SIG-M5 treated with dmso at 0.1 percent for 504 hours (cell line): ENCODE results near the gene IL13.
A peak's percentile ranks its signal among the peaks of the same experiment; 100 is the strongest.

Experiments
- DNase-seq: peaks from one replicate; lab custom pipeline; 2025; ENCODE audit not compliant: unreplicated experiment; lab: John Stamatoyannopoulos, UW

IL13 gene

DNA sequence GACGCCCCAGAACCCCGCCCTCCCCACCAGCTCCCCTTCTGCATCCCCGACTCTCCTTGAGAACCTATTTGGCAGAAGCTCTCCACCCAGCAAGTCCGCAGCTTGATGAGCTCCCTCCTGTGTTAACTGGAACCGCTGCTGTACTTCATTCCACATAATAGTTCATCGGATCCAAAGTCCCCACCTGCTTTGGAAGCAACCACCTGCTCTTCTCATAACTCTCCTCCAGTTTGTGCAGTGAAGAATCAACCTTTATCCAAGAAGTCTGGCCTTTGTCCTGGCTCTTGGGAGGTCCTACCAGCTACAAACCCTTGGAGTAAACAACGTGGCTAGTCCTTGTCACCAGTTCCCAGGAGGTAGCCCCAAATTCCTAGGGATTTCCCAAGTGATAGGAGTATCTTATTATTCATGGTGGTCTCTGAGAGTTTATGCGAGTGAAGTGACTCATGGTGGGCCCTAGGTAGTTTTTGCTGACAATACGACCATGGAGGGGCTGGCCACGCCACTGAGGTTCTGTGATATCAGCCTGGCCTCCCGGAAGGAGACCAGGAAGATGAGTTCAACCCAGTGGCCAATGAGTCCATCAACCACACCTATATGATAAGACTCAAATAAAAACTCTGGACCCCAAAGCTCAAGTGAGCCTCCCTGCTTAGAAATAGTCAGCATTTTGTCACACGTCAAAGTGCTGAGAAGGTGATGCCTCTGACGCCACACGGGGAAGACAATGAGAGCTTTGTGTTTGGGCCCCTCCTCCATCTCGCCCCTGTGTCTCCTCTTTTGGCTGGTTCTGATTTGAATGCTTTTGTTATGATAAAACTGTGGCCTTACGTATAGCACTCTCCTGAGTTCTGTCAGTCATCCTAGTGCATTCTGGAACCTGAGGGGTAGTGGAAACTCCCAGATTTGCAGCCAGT is 12.3 kb downstream of the IL13 start:
- DNase-seq: no peak

DNA sequence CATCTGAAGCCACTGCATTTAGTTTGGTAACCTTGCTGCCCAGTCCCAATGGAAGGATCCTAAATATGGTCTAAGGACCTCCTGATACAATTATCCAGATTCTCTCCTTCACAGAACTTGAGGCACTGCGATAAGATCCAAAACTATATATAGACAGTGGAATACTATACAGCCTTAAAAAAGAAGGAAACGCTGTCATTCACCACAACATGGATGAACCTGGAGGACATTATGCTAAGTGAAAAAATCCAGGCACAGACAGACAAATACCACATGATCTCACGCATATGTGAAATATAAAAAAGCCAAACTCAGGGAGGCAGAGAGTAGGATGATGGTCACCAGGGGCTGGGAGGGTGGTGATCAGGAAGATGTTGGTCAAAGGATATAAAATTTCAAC is 13.0 kb downstream of the IL13 start:
- no peak for DNase-seq

DNA sequence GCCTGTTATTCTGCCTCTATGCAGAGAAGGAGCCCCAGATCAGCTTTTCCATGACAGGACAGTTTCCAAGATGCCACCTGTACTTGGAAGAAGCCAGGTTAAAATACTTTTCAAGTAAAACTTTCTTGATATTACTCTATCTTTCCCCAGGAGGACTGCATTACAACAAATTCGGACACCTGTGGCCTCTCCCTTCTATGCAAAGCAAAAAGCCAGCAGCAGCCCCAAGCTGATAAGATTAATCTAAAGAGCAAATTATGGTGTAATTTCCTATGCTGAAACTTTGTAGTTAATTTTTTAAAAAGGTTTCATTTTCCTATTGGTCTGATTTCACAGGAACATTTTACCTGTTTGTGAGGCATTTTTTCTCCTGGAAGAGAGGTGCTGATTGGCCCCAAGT is 15.5 kb downstream of the IL13 start:
- no peak for DNase-seq

DNA sequence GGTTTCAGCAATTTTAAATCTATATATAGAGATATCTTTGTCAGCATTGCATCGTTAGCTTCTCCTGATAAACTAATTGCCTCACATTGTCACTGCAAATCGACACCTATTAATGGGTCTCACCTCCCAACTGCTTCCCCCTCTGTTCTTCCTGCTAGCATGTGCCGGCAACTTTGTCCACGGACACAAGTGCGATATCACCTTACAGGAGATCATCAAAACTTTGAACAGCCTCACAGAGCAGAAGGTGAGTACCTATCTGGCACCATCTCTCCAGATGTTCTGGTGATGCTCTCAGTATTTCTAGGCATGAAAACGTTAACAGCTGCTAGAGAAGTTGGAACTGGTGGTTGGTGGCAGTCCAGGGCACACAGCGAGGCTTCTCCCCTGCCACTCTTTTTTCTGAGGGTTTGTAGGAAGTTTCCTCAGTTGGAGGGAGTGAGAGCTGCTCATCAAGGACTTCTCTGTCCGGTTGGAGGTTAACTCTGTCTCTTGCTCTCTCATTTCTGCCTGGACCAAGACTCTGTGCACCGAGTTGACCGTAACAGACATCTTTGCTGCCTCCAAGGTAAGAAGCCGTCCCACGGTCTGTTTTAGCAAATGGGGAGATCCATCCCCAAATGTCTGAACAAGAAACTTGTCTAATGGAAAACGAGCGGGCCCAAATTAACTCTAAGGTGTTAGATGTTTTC is 16.1 kb downstream of the IL13 start, which contains the start of gene IL4:
Gene IL4, plus strand, starts transcription at position 51 of the 692 bp plus-strand sequence. Its CDS starts 62 bp downstream, at position 113.
- no peak for DNase-seq

DNA sequence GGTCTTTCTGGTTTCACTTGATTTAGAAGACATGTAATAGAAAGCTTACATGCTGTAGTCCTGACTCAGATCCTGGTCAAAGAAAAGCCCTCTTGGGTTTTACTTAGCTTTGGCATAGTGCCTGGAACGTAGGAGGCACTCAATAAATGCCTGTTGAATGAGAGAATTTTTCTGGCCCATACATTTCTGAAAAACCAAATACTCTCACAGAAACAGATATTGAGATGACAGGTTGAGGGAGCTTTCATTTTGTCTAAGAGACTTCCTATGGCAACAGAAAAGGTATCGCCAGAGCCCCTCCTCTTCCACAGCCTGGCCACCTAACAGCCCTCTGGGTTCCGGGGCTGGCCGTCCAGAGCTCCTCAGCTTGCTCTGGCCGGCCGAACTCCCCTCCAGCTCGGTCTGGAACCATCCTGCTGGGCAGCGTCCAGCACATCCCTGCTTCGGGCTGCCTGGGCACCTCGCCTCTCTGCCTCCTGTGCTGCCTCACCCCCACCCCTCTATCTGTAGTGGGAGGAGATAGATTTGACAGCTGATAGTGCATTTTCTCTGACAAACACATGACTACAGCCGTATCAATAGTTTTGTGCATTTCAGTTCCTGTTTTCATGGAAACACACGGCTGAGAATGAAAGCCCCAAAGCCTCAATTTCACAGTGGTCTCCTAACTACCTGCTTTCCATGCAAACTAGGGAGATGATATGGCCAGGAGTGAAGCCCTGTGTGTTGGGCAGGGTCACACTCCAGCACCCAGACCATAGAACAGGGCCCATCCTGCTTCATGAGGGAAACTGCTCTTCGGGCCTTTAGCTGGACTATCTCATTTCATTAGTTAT is 16.9 kb downstream of the IL13 start:
- peak; percentile 29 for DNase-seq

DNA sequence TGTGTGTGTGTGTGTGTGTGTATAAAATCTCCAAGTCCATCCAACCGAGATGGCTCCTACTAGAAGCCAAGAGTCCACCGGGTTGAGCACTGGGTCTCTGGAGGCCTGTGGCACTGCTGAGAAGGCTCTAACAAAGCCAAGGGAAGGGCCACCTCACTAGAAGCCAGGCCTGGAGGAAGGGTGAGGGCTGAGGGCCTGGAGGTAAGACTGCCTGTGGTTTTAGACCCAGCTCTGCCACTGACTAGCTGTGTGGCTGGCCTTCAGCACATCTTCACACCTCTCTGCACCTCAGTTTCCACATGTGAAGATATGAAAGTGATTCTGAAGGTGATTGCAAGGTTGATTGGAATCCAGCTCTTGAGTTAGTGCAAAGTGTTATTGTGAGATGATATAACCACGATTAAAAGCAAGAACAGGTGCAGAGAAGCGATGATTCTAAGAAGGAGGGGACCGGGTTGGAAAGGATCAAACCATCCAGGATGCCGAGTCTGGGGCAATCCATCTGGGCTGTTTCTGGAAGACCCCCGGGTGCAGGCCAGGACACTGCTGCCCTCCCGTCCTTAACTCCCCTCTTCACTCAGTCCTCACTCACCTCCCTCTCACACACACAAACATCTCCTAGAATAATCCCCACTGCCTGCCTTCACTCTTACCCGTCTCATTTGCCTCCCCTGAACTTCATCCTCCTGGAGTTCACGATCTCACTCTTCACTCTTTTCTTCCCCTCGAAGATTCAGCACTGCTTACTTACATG is 18.1 kb downstream of the IL13 start:
- DNase-seq: no peak

DNA sequence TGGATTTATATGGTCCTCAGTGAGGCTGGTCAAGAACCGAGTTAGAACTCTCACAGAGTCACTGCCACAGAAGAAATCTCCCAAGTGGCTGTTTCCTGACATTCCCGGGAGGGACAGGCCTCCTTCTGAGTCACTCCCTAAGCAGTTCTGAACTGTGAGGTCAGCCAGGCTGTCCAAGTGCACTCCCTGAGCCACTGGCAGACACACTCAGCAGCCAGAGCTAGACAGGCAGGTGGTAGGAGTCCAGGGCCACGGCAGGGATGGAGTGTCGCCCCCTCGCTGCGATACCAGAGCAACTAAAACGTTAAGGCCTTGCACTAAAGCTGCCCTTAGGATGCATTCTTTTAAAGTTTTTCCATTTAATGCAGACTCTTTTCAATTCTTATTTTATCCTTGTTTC is 19.2 kb downstream of the IL13 start:
- no peak for DNase-seq

DNA sequence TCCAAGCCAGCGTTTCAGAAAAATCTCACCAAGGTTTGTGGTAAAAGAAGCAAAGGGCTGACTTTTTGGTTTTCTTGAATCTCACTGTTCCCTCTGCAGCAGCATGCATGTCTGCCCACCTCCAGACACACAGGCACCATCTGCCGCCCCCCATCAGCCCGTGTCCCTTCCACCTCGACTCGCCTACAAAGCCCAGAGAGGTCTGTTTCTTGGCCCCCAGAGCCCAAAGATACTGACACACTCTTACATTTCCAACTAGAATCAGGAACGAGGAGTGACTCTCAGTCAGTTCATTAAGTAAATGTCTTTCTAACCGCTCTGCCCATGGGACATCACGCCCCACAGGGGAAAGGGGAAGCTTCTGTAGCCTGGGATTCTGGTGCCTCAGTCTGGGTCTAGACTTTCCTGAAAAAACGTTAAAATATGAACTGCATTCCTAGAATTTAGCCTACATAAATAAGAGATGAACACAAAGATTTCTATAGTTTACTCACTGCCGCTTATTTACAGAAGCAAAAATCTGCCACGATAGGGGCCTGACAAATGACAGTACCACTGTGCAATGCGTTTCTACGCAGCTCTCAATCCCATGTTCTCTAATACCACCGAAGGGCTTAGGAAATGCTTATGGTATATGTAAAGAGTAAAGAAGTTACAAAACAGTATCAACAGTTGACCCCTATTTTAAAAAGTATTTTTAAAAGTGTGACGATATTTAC is 19.9 kb downstream of the IL13 start:
- DNase-seq: no peak

DNA sequence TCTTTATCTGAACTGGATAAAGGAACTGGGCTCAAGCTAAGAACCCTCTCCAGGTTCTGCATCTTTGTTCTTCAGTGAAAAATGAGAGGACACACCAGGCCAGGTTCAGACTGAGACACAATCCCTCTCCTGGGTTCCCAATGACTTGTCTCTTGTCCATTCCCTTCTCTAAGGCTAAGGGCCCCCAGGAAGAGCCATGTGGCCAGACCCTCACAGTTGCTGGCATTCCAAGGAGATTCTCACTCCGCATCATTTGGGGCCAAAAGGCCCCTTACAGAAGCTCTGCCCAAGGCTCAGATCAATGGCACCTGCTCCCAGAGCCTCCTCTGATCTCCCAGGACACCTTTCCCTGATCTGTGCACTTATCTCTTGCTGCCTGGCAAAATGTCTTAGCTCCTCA is 20.8 kb downstream of the IL13 start:
- DNase-seq: no peak

DNA sequence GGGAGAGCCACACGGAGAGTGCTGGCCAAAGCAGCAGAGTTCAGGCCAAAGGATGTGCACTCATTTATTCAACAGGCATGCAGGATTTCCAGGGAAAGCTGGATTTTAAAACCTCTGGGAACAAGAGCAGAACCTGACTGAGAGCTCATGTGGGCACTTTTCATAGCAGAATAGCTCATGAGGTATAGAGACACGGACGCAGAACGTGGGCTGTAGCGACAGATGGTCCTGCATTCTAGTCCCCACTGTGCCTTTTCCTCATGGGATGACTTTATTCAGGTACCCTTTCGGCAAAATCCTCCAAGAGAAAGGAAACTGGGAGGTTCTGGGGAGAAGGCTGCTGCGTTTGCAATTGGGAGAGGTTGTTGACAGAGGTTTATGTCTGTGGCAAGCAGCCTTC is 21.2 kb downstream of the IL13 start:
- no peak for DNase-seq

DNA sequence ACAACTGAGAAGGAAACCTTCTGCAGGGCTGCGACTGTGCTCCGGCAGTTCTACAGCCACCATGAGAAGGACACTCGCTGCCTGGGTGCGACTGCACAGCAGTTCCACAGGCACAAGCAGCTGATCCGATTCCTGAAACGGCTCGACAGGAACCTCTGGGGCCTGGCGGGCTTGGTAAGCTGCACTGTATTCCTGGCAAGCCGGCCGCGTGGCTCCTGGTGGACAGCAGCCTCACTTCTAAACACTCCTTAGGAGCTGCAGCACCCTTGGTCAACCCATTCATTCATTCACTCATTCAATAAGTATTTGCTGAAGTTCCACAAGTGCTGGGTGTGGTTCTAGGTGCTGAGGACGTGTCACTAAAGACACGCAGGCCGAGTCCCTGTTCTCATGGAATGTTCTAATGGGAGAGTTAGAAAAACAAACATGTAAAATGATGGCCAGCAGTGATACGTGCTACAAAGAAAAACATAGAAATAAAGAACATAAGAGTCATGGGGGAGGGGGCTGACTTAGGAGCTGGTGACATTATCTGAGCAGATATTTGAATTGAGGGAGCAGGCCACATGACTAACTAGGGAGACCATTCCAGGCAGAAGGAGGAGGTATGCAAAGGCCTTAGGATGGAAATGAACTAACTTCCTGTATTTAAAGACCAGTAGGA is 21.9 kb downstream of the IL13 start:
- DNase-seq: no peak

DNA sequence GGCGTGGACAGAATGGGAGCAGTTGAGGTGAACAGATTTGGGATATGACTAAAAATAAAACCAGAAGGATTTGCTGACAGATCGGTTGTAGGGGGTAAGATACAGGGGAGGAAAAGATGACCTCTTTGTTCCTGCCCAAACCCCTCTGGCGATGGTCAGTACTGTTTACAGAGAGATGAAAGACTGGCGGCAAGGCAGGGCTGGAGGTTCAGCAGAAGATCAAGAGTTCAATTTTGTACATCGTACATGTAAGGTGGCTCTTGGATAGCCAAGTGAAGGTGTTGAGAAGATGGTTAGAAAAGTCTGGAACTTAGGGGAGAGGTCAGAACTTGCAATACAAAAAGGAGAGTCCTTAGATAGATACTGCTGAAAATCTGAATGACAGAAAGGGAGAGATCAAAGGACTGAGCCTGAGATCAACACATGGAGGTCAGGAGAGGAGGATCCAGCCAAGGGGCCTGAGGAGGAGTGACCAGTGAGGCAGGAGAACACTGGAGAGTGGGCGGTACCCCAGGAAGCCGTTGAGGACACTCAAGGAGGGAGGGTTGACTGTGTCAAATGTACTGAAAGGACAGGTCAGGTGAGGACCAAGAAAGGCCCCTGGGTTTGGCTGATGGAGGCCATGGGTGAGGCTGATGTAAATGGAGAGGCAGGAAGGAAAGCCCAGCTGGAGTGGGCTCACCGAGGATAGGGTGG is 23.0 kb downstream of the IL13 start:
- DNase-seq: no peak

DNA sequence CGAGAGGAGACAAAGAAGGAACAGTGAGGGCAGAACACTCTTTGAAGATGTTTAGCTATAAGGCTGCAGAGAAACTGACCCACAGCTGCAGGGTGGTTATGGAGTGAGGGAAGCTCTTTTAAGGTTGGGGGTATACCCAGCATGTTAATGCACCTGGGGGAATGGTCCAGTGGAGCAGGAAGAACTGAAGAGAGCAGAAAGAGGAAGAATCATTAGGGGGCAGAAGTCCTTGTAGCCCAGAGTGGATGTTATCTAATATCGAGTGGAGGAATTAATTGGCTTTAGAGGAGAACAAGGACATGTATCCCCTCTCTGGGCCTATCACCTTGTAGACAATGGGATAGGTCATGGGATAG is 23.5 kb downstream of the IL13 start:
- DNase-seq: no peak

DNA sequence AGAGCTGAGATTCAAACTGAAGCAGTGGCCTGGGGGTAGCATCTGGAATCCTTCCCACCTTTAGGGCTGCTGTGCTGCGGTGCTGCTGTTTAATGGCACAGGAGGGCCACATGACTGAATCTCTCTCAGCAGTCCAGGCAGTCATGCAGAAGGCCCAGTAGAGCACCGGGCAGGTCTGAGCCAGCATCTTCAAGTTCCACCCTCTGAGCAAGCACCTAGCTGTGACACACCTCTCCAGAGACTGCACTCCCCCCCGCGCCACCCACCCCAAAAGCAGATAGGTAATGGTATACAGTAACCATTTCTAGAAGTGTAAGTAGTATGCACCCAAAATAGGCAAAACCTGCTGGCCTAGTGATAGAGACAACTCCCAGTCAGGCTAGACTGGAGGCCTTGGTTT is 24.0 kb downstream of the IL13 start:
- no peak for DNase-seq

DNA sequence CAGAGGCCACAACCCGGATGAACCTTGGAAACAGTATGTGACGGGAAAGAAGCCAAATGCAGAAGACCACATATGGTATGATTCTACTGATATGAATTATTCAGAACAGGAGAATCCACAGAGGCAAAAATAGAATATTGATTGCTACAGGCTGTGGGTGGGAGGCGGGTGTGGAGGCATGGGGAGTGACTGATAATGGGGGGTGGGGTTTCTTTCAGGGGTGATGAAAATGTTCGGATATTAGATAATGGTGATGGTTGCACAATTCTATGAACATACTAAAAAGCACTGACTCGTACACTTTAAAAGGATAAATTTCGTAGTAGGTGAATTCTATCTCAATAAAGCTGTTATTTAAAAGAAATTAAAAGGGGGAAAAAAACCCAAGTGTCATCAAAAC is 26.5 kb downstream of the IL13 start:
- DNase-seq: no peak

DNA sequence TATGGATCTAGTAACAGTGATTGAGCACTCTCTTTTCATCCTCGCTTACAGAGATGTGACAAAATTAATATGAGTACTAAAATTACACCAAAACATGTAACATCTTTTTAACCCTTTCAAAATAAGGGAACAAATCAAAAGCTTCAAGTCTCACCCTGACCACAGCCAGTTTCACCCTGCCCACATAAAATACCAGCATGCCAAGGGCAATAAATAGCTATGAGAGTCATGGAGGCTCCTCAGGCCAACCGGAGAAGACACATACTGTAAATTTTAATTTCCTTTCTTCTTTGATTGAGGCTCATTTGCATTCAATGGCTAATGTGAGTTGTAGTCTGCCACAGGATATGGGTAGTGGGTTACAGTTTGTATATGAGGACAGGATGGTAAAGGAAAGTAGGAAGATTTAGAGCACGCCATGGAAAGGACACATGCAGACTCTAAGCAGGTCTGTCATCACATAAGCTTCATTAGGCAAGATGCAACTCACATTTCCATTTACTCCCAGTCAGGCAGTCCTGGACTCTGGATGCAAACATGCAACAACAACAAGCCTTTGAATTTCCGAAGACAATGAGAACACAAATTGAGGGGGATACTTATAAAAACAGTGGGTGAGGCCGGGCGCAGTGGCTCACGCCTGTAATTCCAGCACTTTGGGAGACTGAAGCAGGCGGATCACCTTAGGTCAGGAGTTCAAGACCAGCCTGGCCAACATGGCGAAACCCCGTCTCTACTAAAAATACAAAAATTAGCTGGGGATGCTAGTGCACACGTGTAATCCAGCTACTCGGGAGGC is 27.1 kb downstream of the IL13 start:
- no peak for DNase-seq

DNA sequence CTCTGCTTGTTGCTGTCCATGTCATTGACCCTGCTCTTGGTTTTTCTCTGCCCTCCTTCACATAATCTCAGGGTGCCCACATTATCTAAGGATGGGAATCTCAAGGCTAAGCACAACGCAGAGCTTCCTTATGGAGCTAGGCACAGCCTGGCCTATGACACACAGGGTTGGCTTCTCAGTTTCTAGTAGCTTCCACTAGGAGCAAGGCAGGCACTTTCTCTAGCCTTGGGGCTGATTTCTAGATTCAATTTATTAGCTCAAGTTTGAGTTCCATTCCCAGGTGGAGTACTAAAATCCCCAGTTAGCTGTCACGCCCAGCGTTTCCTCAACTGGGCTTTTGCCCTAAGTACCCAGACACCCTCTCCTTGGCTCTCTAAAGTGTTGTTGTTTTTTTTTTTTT is 28.2 kb downstream of the IL13 start:
- DNase-seq: no peak

DNA sequence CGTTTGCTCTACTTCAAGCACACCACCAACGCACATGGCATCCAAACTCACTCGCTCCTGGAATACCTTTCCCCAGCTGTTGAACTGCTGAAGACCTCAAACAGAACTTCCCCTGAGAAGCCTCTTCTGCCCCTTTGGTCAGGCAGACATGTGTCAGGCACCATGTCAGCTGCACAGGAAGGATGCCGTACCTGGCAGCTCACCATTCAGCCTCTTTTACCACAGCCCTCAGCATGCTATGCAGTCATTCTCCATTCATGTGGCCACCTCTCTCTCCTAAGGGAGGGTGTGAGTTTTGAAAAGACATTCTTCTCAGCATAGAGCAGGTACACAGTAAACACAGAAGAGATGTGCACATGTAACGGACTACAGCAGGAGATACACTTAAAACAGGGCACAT is 30.0 kb downstream of the IL13 start:
- no peak for DNase-seq
